Measurements from ENCODE around the gene KCNN3.

Gene KCNN3

DNA sequence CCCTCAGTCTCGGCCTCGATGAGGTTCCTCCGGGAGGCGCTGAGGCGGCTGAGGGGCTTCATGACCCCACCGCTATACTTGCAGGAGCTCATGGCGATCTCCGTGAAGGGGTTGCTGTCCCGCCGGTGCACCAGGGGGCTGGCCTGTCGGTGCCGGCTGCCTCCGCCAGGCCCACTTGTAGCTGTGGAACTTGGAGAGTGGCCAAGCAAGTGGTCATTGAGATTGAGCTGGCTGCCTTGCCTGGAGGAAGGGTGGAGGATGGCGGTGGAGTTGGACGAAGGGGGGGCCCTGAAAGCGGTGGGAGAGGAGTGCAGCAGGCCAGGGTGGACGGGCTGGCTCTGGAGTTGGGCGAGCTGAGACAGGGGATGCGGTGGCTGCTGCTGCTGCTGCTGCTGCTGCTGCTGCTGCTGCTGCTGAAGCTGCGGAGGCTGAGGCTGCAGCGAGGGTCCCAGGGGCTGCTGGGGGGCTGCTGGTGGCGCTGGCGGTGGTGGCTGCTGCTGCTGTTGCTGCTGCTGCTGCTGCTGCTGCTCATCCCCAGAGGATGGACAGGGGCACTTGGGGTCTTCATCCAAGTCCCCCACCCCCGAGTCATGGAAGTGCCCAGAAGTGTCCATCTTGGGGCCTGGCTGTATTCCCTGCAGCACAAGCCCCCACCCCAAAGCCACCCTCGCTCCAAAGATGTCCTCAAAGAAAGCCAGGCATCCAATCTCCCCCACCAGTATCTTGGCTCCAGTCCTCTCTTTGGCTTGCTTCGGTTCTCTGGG is 548 bp downstream of the KCNN3 start:
- H3K27ac ChIP-seq = peak overlapping the region; percentile 13; the same call in 1 of the 2 replicates
- TF ChIP-seq CTCF (conservative IDR thresholded peaks at IDR 0.05) = no peak

DNA sequence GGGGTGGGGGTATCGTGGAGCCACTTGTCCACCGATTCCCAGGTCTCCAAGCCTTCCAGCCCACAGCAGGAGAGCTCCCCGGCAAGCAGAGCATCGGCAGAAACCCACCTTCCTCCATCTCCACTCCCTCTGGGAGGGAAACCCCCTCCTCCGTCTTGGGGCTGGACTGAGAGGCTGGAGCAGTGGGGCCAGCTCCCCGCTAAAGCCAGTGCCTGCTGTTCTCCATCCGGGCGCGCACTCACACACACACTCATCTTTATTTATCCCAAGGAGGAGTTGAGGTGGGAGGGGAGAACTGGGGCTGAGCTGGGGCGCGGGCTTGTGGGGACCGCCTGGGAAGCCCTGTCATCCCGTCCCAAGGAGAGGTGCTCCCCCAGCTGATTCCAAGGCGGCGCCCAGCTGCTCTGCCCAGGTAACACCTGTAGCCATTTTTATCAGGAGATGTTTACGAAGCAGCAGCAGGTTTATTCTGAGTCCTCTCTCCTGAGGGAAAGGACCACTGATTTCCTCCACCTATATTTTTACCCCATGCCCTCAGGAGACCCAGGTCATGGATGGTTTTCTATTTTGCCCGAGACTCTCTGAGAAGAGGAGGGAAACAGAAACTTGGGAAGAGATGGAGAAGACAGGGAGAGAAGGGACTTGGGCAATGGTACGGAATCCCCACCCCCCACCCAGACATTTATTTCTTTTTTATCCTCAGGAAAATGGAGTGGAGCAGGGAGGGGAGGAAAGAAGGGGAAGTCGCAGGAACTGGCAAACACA is 2.1 kb downstream of the KCNN3 start:
- peak overlapping the region; percentile 5; the same call in 1 of the 2 replicates for H3K27ac ChIP-seq
- no peak for TF ChIP-seq CTCF (conservative IDR thresholded peaks at IDR 0.05)

DNA sequence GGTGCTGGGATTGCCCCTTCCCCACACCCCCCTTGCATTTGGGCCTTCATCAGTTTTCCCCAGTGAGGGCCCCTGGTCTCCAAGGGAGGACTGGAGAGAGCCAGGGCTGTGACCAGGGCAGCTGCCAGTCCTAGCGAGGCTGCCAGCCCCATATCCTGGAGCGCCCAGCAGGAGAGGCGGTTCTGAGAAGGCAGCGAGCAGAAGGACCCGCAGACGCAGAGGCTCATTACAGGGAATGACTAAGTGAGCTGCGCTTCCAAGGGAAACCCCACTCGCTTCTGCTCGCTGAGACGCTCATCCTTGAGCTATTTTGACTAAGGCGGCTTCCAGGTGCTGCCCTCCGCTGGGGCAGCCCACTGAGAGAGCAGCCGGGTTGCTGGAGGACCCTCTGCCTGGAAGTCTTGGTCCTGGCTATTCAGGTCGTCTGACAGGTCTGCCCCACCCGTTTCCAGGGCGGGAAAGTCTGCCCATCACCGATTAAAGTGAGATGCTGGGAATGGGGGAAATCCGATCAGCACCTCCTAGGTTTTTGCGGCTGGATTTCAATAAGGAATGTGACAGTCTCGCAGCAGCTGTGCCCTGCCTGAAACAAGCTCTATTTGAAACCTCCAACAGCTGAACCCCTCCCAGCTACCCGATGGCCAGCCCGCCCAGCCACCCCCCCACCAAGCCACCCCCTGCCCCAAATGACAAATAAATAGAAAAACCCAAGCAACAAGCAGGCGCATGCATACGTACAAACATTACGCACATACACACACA is 2.8 kb downstream of the KCNN3 start:
- TF ChIP-seq CTCF (conservative IDR thresholded peaks at IDR 0.05) = no peak
- no peak overlapping the region for H3K27ac ChIP-seq

- no peak for TF ChIP-seq CTCF (conservative IDR thresholded peaks at IDR 0.05)
- H3K27ac ChIP-seq = no peak overlapping the region
These were observed 3.6 kb downstream of the KCNN3 start for GRCh38 chr1:154866257-154867063.

GRCh38 chr1:154865442-154866256 is 4.4 kb downstream of the KCNN3 start:
- TF ChIP-seq CTCF (conservative IDR thresholded peaks at IDR 0.05) = no peak
- H3K27ac ChIP-seq = no peak overlapping the region

GRCh38 chr1:154864189-154864975 is 5.7 kb downstream of the KCNN3 start:
- no peak overlapping the region for H3K27ac ChIP-seq
- no peak for TF ChIP-seq CTCF (conservative IDR thresholded peaks at IDR 0.05)

Data from VCaP (cell line).